Effector CD4-positive, alpha-beta T cell (primary cell): ENCODE results near the gene JADE2.
"Not testable (repeated sequence)": the region's sequence is repeated elsewhere in the genome, so short reads cannot be mapped to it uniquely, and the experiment has no call there.

Experiments
- DNase-seq: peaks from one replicate; pipeline ENCODE4 v3.0.0-alpha.2; 2020
- total RNA-seq: gene quantifications from one replicate; lab custom pipeline; 2026; lab: John Stamatoyannopoulos, UW

The JADE2 gene
- total RNA-seq = 259 reads per million, percentile 94 among the genes with 10 or more reads in this experiment

- DNase-seq = peak; percentile 77
Measured at GRCh38 chr5:134524826-134525682, at the start of gene JADE2. Gene JADE2, plus strand, starts transcription at chr5:134525670. Its CDS starts 10,188 bp downstream, at chr5:134535858.

DNA sequence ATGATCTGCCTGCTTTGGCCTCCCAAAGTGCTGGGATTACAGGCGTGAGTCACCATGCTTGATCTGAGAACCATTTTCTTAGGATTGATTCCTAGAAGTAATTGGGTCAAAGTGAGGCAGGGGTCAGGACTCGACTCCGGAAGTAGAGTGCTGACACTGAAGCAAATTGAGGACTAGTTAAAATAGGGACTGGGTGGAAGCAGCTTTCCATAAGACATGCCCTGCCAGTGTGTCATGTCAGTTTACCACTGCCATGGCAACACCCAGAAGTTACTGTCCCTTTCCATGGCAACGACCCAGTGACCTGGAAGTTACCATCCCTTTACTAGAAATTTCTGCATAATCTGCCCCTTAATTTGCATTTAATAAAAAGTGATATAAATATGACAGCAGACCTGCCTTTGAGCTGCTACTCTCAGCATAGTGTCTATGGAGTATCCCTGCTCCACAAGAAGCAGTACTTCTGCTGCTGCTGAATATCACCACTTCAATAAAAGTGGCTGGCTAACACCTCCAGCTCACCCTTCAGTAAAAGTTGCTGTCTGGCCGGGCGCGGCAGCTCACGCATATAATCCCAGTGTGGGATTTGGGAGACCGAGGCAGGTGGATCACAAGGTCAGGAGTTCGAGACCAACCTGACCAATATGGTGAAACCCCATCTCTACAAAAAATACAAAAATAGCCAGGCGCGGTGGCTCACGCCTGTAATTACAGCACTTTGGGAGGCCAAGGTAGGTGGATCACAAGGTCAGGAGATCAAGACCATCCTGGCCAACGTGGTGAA is 47.8 kb upstream of the JADE2 start:
- no peak for DNase-seq

DNA sequence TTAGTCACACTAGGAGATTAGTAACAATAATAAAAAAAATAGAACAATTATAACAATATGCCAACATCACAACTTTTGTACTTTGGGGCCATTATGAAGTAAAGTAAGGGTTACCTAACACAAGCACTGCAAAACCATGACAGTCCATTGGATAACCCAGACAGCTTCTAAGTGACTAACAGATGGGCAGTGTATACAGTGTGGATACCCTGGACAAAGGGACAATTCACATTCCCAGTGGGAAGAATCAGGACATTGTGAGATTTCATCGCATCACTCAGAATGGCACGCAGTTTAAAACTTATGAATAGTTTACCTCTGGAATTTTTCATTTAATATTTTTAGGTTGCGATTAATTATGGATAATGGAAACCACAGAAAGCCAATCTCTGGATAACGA is 45.6 kb upstream of the JADE2 start:
- DNase-seq = no peak

DNA sequence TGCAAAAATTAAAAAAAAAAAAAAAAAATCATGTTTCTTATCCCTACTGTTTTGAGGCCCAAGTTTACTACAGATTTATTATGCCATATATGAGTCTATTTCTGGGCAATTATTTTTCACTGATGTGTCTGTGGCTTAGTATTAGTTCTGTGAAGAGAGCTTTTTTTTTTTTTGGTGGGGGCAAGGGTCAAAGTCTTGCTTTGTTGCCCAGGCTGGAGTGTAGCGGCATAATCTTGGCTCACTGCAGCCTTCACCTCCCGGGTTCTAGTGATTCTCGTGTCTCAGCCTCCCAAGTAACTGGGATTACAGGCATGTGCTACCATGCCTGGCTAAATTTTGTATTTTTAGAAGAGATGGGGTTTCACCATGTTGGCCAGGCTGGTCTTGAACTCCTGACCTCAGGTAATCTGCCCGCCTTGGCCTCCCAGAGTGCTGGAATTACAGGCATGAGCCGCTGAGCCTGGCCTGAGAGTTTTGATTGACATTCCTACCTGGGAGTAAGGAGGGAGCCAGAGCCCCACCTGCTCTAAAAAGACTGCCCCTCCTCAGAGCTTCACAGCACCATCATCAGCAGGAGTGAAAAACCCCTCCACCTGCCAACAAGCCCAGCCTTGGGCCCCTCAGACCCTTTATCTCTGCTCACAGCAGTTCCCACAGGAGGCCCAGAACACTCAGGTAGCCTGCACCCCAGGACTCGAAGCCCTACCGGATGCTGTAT is 36.1 kb upstream of the JADE2 start:
- no peak for DNase-seq

GRCh38 chr5:134490255-134490924 is 35.1 kb upstream of the JADE2 start:
- no peak for DNase-seq

DNA sequence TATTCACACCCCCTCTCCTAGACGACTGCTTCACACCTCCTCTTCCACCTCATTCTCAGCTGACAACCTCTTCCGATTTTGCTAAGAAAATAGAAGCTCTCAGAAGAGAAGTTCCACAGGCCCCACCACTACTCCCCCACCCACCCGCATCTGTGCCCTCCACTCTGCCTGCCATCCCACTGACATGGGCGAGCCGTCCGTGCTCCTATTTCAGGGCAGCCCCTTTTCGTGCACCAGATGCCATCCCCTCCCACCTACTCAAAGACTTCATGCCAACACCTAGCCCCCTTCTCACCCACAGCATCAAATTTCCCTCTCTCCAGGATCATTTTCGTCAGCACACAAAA is 34.6 kb upstream of the JADE2 start:
- no peak for DNase-seq

DNA sequence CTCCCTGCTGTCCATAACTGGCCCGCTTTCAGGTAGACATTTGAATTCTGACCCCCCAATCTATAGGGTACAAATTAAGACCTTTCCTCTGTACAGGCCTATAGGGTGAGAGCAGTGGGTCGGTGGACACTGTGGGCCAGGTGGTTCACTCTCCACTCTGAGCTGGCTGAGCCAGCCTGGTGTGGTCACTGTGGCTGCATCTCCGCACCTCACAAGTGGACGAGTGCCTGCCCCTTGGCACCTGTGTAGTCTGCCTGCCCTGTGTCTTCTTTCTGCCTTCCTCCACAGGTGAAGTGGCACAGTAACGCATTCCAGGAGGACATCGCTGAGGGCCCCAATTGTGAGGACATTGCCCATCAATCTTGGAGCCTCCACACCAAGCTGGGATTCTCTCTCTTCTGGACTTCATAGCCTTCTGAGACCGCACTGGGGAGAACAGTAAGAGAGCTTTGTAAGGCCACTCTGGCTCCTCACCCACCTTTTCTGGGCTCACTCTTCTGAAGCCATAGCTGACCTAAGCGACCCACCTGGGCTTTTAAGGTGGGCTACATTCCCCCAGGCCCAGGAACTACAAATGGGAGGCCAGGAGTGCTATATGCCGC is 33.5 kb upstream of the JADE2 start:
- no peak for DNase-seq

- no peak for DNase-seq
Measured at GRCh38 chr5:134492568-134492967, 32.9 kb upstream of the JADE2 start.

DNA sequence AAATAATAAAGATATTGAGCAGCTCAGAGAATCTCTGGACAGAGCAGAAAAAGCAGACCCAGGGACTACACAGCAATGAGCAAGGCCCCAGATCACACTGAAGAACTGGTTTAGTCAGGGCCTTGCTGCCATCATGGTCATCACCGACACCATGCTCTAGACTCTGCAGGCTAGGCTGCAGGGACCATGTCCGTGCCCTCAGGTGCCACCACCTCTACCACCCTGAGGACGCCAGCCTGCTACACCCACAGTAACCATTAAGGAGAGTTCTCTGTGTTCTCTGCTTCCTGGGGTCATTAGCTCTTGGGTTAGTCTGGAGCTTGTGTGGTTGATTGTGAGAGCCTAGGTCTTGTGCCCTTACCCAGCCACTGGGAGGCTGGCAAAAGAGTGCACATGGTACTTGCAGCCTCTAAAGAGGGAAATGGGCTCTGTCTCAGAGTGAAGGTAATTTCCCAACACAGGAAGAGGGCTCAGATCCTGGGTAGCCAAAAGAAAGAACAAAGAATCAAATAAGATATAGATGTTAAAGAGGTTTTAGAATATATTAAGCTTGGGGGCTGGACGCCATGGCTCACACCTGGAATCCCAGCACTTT is 31.9 kb upstream of the JADE2 start:
- DNase-seq = no peak

DNA sequence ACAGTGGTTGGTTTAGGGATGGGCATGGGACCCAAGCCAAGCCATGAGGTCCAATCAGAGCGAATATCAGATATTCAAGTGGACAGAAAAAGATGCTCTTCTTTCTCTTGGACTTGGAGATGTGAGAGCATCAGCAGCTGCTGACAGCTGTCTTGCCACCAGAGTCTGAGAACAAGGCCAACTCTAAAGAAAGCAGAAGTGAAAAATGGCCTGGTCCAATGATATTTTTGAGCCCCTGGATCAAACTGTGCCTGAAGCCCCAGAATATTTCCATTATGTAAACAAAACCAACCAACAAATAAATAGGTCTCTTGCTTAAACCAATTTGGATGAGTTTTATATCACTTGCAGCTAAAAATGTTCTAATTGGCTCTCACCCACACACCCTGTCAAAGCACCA is 30.7 kb upstream of the JADE2 start:
- DNase-seq = no peak

DNA sequence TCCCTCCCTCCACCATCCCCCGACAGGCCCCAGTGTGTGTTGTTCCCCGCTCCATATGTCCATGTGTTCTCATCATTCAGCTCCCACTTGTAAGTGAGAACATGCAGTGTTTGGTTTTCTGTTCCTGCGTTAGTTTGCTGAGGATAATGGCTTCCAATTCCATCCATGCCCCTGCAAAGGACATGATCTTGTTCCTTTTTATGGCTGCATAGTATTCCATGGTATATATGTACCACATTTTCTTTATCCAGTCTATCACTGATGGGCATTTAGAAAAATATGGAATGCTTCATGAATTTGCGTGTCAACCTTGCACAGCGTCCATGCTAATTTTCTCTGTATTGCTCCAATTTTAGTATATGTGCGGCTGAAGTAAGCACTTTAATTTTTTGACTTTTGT is 25.6 kb upstream of the JADE2 start:
- not testable (repeated sequence) for DNase-seq

DNA sequence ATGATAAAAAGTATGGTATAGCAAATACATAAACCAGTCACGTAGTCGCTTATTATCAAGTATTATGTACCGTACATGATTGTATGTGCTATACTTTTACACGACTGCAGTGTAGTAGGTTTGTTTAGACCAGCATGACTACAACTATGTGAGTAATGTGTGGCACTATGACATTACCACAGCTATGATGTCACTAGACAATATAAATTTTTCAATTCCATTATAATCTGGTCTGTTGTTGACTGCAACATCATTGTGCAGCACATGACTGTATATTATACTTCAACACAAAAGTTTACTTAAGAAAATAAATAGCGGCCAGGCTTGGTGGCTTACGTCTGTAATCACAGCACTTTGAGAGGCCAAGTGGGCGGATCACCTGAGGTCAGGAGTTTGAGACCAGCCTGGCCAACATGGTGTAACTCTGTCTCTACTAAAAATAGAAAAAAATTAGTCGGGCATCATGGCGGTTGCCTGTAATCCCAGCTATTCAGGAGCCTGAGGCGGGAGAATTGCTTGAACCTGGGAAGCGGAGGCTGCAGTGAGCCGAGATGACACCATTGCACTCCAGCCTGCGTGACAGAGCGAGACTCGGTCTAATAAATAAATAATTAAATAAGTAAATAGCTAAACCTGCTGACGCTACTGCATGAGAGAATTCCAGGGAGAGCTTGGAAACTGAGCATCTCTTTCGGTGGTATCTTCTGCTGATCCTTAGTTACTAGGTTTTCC is 24.6 kb upstream of the JADE2 start:
- DNase-seq = no peak

DNA sequence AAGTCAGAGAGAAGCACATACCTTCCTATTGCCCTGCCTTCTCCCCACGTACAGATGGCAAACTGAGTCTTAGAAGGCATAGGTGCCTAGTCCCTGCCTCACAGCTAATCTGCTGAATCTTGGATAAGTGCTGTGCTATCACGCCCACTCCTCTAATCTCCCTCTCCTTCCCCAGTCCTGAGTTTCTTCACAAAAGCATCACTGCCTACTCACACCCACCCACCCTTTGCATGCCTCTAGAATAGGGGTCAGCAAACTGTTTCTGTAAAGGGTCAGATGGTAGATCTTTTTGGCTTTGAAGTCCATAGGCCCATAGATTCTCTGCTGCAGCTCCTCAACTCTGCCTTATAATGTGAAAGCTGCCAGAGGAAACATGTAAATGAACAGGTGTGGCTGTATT is 23.2 kb upstream of the JADE2 start:
- DNase-seq = no peak

GRCh38 chr5:134503088-134503936 is 22.2 kb upstream of the JADE2 start:
- DNase-seq = peak; percentile 29

DNA sequence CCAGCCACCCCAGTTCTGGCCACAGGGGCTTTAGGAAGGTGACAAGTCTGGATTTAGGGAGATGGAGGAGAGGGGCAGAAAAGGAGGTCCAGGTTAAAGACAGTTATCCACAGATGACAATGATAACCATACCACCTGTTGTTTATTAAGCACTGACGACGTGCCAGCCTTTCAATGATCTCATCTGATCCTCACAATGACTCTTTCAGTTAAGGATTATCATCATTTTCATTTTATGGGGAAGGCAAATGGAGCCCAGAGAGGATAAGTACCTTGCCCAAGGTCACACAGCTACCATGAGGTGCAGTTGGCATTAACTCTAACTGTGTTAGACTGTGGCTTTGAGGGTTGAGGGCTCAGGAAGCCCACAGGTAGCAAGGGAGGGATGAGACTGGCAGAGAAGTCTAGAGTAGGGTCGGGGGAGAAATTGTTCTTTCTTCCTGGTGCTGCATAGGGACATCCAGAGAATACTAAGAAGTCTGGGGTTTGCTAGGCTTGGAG is 21.5 kb upstream of the JADE2 start:
- DNase-seq = no peak

DNA sequence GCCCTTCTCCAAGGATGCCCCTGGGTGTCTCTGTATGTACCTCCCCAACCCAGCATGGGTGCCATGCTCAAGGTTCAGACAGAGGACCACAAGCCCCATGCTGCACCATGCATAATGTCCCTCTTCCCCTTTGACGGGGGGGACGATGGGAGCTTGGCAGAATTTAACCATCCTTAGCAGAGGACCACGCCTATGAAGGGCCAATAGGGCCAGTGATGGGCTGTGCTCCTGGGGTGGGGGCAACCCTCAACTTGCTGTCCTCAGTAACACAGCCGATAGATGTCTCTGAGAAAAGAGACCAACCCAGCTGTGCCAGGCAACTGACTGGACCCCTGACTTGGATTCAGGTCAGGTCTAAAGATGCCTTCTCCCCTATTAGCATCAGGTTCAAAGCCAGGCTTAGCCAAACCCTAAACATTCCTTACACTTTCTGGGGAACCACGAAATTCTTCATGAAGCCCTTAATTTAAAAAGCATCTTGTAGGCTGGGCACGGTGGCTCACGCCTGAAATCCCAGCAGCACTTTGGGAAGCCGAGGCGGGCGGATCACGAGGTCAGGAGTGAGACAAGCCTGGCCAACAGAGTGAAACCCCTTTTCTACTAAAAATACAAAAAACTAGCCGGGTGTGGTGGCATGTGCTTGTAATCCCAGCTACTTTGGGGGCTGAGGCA is 20.7 kb upstream of the JADE2 start:
- no peak for DNase-seq

GRCh38 chr5:134506054-134507039 is 19.1 kb upstream of the JADE2 start:
- DNase-seq = no peak

DNA sequence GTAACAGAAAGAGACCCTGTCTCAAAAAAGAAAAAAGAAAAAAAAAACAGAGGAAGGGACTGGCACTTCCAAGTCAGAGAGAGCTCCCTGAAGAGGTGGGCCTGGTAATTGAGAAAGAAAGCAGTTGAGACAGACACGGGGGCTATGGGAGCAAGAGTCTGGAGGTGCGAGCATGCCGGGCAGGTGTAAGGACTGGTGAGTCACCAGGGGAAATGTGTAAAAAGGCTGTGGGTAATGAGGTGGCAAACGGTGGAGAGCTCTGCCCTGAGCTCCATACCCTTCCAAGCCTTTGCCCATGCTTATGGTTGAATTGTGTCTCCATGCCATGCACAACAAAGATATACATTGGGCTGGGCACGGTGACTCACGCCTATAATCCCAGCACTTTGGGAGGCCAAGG is 18.0 kb upstream of the JADE2 start:
- DNase-seq = no peak
